GM18861 (cell line): ENCODE results near the gene FNDC3B.

Experiments
- ATAC-seq: cut with Tn5 transposase; IDR thresholded peaks from one replicate; pipeline ENCODE4 v1.9.1; 2021; ENCODE audit not compliant: unreplicated experiment

The FNDC3B gene

GRCh38 chr3:172300862-172301261, 261.5 kb downstream of the FNDC3B start:
- ATAC-seq, result no peak

GRCh38 chr3:172302203-172302602, 262.8 kb downstream of the FNDC3B start:
- no peak for ATAC-seq

GRCh38 chr3:172303181-172303580, 263.8 kb downstream of the FNDC3B start:
- ATAC-seq, result no peak

- ATAC-seq, result no peak
Measured at GRCh38 chr3:172303941-172304558, 264.7 kb downstream of the FNDC3B start.

GRCh38 chr3:172305552-172305951, 266.2 kb downstream of the FNDC3B start:
- no peak for ATAC-seq

- no peak for ATAC-seq
Measured at GRCh38 chr3:172305974-172306373, 266.6 kb downstream of the FNDC3B start.

- no peak for ATAC-seq
Measured at GRCh38 chr3:172307141-172307560, 267.8 kb downstream of the FNDC3B start.

GRCh38 chr3:172309059-172309458, 269.7 kb downstream of the FNDC3B start:
- no peak for ATAC-seq

- ATAC-seq, result no peak
Measured at GRCh38 chr3:172309741-172310427, 270.5 kb downstream of the FNDC3B start.

GRCh38 chr3:172310428-172310760, 271.0 kb downstream of the FNDC3B start:
- ATAC-seq, result no peak

- ATAC-seq, result no peak
Measured at GRCh38 chr3:172311217-172311616, 271.8 kb downstream of the FNDC3B start.

- no peak for ATAC-seq
Measured at GRCh38 chr3:172312001-172312400, 272.6 kb downstream of the FNDC3B start.

GRCh38 chr3:172312711-172313110, 273.3 kb downstream of the FNDC3B start:
- no peak for ATAC-seq

- no peak for ATAC-seq
Measured at GRCh38 chr3:172313671-172314070, 274.3 kb downstream of the FNDC3B start.

GRCh38 chr3:172314591-172315160, 275.3 kb downstream of the FNDC3B start:
- no peak for ATAC-seq

- ATAC-seq, result no peak
Measured at GRCh38 chr3:172315401-172316091, 276.2 kb downstream of the FNDC3B start.

- no peak for ATAC-seq
Measured at GRCh38 chr3:172316758-172317157, 277.4 kb downstream of the FNDC3B start.

GRCh38 chr3:172317481-172317880, 278.1 kb downstream of the FNDC3B start:
- ATAC-seq, result no peak

GRCh38 chr3:172317984-172318383, 278.6 kb downstream of the FNDC3B start:
- peak; percentile 68 for ATAC-seq

GRCh38 chr3:172319595-172319994, 280.2 kb downstream of the FNDC3B start:
- no peak for ATAC-seq

GRCh38 chr3:172320468-172320867, 281.1 kb downstream of the FNDC3B start:
- ATAC-seq, result no peak

- peak; percentile 43 for ATAC-seq
Measured at GRCh38 chr3:172321035-172321434, 281.7 kb downstream of the FNDC3B start.
